Gastroesophageal sphincter (tissue), 4 donors: ENCODE measurements around the gene CAMK1D. TPM values are rescaled to one million over a fixed set of nuclear protein-coding genes. Genes with fewer than 3 reads are reported as not detected.

Experiments
- ATAC-seq: fragments of 150-250 bp; one replicate; pipeline ENCODE4 v1.9.1; 2016; ENCODE audit warnings: mild to moderate bottlenecking, moderate library complexity
- H3K27ac ChIP-seq, 4 donors: fragments of 200-600 bp; sonication (generic) in 3 of 4; 1 replicate in 3 of 4; 2 replicates in 1 of 4; pipeline ENCODE4 v1.5.1; 2016 to 2019
- H3K27me3 ChIP-seq: fragments of 200-600 bp; sonication (generic); one replicate; pipeline ENCODE4 v1.5.1; 2019
- H3K36me3 ChIP-seq, 2 donors: fragments of 200-600 bp; sonication (generic); one replicate each; pipeline ENCODE4 v1.5.1; 2019; ENCODE audit warnings: control low read depth in 1 of 2
- H3K4me1 ChIP-seq, 3 donors: fragments of 200-600 bp; sonication (generic); 1 replicate in 2 of 3; 2 replicates in 1 of 3; pipeline ENCODE4 v1.5.1; 2016 to 2019; ENCODE audit warnings: control low read depth in 2 of 3
- H3K4me3 ChIP-seq, 2 donors: fragments of 200-600 bp; sonication (generic); one replicate each; pipeline ENCODE4 v1.5.1; 2019; ENCODE audit warnings: mild to moderate bottlenecking in 1 of 2, moderate library complexity in 1 of 2
- H3K9me3 ChIP-seq, 3 donors: fragments of 200-600 bp; sonication (generic); one replicate each; pipeline ENCODE4 v1.5.1; 2017 to 2019; ENCODE audit warnings: control low read depth in 2 of 3
- CTCF ChIP-seq, 4 experiments: fragments of 200-600 bp in 2 of 4; fragments of 450-650 bp in 2 of 4; sonication (generic) in 1 of 4; IDR thresholded peaks; one replicate each; pipeline ENCODE4 v1.5.1; 2017 to 2019; ENCODE audit warnings: antibody characterized with exemption in 4 of 4, mild to moderate bottlenecking in 2 of 4, moderate library complexity in 2 of 4
- EP300 ChIP-seq: sonication (generic); formaldehyde crosslinking; IDR thresholded peaks from one replicate; pipeline ENCODE4 v1.6.1; 2017; ENCODE audit warnings: antibody characterized with exemption, mild to moderate bottlenecking
- POLR2A ChIP-seq, 2 donors: fragments of 450-650 bp; IDR thresholded peaks; one replicate each; pipeline ENCODE4 v1.6.1; 2017; ENCODE audit warnings: antibody characterized with exemption in 2 of 2, mild to moderate bottlenecking in 2 of 2, moderate library complexity in 1 of 2
- POLR2AphosphoS5 ChIP-seq: sonication (generic); formaldehyde crosslinking; IDR thresholded peaks from one replicate; pipeline ENCODE4 v1.6.1; 2017; ENCODE audit warnings: antibody characterized with exemption
- WGBS, 2 donors: methylation state at CpG; one replicate each; pipeline ENCODE4 v1.1.5; 2018; ENCODE audit warnings: low coverage in 1 of 2; 5-methylcytosine and 5-hydroxymethylcytosine counted together
- total RNA-seq, 4 donors: library from RNA; depleted of rRNA; stranded (reverse); fragments of >200 nt; gene quantifications; one replicate each; pipeline ENCODE4 v1.1.0, GENCODE V29; 2016

The CAMK1D gene
- total RNA-seq, 4 donors from 2014 or later = 11.6 to 18.3 (median 15.3) TPM

DNA sequence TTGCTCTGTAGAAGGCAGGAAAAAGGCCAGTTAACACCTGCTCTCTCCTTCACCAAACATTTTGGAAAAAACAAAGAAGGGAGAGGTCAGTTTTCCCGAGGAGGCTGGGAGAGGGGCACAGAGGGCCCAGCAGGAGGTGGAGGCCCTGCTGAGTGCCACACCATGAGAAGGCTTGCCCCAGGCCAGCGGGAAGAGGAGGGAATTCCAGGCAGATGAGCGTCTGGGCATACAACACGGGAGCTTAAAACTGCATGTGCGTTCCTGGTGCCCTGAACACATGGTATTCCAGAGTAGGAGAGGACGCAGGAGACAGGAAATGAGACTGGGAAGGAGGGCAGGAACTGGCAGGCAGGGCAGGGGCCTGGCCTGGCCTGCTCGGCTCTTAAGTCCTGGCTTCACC is 469.7 kb downstream of the CAMK1D start:
- Histone ChIP-seq H3K4me3 (no peak overlapping the region), H3K4me1 (peaks cover 0 to 18% (median 0%) of the 10 kb centered on the region in 3 donors), H3K27ac (no peak overlapping the region), H3K27me3 (no peaks in the 10 kb centered on the region), H3K9me3 (peaks cover 0 to 7% (median 0%) of the 10 kb centered on the region in 3 donors), H3K36me3 (peaks cover 0 to 54% of the 10 kb centered on the region in 2 donors)
- 76 to 77% methylated on average over 3 of the region's 7 CpGs for WGBS, 2 donors
- ATAC-seq = no peak
- TF ChIP-seq CTCF (IDR thresholded peaks at IDR 0.05) (no peak), EP300 (no peak)

DNA sequence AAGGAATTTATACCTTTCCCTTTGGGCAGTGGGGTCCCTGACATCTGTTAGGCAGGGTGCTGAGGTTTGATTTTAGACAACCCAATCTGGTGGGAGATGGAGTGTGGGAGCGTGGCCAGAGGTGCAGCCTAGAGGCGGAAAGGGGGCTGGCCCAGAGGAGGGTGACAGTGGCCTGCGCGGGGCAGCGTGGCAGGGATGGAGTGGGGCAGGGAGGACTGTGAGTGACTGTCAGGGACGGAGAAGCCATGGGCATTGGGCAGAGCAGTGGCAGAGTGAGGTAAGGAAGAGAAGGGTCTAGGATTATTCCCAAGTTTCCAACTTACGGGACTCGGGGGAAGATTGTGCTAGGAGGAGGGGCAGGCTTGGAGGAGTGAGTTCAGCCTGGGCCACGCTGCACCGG is 470.3 kb downstream of the CAMK1D start:
- no peak overlapping the region for H3K4me3 ChIP-seq
- H3K4me1 ChIP-seq = peaks cover 0 to 18% (median 0%) of the 10 kb centered on the region in 3 donors
- H3K27ac ChIP-seq = no peak overlapping the region
- peaks cover 0 to 54% of the 10 kb centered on the region in 2 donors for H3K36me3 ChIP-seq
- TF ChIP-seq CTCF (IDR thresholded peaks at IDR 0.05) (no peak), EP300 (no peak), POLR2AphosphoS5 (no peak), POLR2A (IDR thresholded peaks at IDR 0.05) (no peak)
- ATAC-seq = no peak
- peaks cover 0 to 1% (median 0%) of the 10 kb centered on the region in 3 donors for H3K9me3 ChIP-seq
- no peaks in the 10 kb centered on the region for H3K27me3 ChIP-seq
- whole genome bisulfite sequencing, 2 donors = 100% methylated on average over 4 to 5 of the region's 10 CpGs

GRCh38 chr10:12822126-12822892 is 473.0 kb downstream of the CAMK1D start:
- no peaks in the 10 kb centered on the region for H3K27me3 ChIP-seq
- peaks cover 0 to 18% (median 0%) of the 10 kb centered on the region in 3 donors for H3K4me1 ChIP-seq
- WGBS, 2 donors = 68% methylated on average over 7 to 10 of the region's 16 CpGs
- H3K9me3 ChIP-seq = no peaks in the 10 kb centered on the region
- H3K4me3 ChIP-seq = no peak overlapping the region
- H3K36me3 ChIP-seq = peaks cover 0 to 47% of the 10 kb centered on the region in 2 donors
- no peak for TF ChIP-seq EP300
- TF ChIP-seq CTCF (IDR thresholded peaks at IDR 0.05) = no peak
- no peak for TF ChIP-seq POLR2A (IDR thresholded peaks at IDR 0.05)
- no peak for TF ChIP-seq POLR2AphosphoS5
- H3K27ac ChIP-seq = peak overlapping the region in 2 of 4 donors; percentile 1 to 24
- no peak for ATAC-seq

GRCh38 chr10:12822893-12823170 is 473.5 kb downstream of the CAMK1D start:
- WGBS, 2 donors = 40 to 58% methylated on average over 2 of the region's 3 CpGs
- H3K9me3 ChIP-seq = no peaks in the 10 kb centered on the region
- no peaks in the 10 kb centered on the region for H3K27me3 ChIP-seq
- H3K27ac ChIP-seq = peak overlapping the region in 1 of 4 donors; percentile 24
- peaks cover 0 to 18% (median 0%) of the 10 kb centered on the region in 3 donors for H3K4me1 ChIP-seq
- no peak overlapping the region for H3K4me3 ChIP-seq
- TF ChIP-seq POLR2A (IDR thresholded peaks at IDR 0.05) = no peak
- TF ChIP-seq CTCF (IDR thresholded peaks at IDR 0.05) = no peak
- TF ChIP-seq EP300 = no peak
- peak; percentile 55 for TF ChIP-seq POLR2AphosphoS5
- ATAC-seq = no peak
- peaks cover 0 to 47% of the 10 kb centered on the region in 2 donors for H3K36me3 ChIP-seq

GRCh38 chr10:12823328-12823727 is 474.0 kb downstream of the CAMK1D start:
- Histone ChIP-seq H3K27ac (peak overlapping the region in 1 of 4 donors; percentile 24), H3K4me3 (no peak overlapping the region), H3K9me3 (no peaks in the 10 kb centered on the region), H3K4me1 (peaks cover 0 to 18% (median 0%) of the 10 kb centered on the region in 3 donors), H3K36me3 (peaks cover 0 to 52% of the 10 kb centered on the region in 2 donors), H3K27me3 (no peaks in the 10 kb centered on the region)
- WGBS, 2 donors = 17 to 51% methylated on average over 1 to 2 of the region's 3 CpGs
- no peak for ATAC-seq
- no peak for TF ChIP-seq POLR2AphosphoS5
- no peak for TF ChIP-seq CTCF (IDR thresholded peaks at IDR 0.05)
- no peak for TF ChIP-seq POLR2A (IDR thresholded peaks at IDR 0.05)
- no peak for TF ChIP-seq EP300
